NCI-H128 (cell line): ENCODE results near the gene ATP6V1B1.
"Not testable (repeated sequence)": the region's sequence is repeated elsewhere in the genome, so short reads cannot be mapped to it uniquely, and the experiment has no call there.

Experiments used
- DNase-seq: peaks from one replicate; lab custom pipeline; 2025; ENCODE audit not compliant: unreplicated experiment; lab: John Stamatoyannopoulos, UW

The ATP6V1B1 gene

DNA sequence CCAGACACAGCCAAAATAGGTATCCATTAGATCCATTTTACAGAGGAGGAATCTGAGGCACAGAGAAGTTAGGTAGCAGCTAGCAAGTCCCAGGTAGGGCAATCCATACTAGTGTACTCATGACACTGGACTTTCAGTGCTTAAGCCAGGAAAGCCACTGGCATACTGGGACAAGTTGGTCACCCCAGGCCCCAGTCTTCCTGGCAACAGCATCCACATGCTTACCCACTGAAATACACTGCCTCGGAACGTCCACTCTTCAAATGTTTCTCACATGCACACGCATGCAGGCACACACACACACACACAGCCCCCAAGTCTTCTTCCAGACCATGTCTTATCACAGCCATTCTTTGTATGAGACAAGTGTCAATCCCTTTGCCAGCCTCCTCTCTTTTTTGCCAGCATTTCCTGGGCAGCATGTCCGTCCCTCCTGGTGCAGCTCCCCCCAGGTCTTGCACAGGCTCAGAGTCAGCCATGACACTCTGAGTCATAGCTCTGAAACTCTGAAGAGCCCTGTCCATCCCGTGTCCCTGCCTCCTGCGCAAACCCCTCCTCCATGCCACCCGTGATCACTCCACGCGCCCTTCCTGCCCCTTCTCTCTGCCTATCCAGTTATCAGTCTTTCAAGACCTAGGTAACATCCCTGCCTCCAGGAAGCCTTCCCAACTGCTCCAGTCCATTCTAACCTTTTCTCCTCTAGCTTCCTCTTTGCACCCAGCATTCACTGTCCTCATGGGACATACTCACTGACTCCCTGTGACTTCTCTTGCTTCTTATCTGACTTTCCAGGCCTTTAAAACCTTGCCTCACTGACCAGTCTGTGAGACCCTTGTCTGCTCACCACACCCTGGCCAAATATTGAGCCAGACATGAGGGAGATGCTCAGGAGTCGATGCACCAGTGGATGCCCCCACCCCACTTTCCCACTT is 69.8 kb downstream of the ATP6V1B1 start:
- no peak for DNase-seq

DNA sequence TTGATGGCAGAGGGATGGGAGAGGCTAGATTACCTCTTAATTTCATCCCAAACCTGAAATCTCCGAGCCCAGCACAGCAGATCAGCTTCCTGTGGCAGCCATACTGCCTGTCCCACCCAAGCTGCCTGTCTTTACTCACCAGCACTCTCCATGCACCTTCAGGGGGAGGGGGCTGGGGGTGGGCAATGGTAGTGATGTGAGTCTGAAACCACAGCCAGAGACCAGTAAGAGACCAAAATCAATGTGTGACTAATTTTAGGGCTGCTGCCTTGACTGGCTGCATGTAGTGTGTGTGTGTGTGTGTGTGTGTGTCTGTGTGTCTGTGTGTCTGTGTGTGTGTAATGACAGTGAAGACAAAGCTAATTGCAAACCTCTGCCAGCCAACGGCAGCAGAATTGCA is 70.6 kb downstream of the ATP6V1B1 start:
- DNase-seq = no peak

DNA sequence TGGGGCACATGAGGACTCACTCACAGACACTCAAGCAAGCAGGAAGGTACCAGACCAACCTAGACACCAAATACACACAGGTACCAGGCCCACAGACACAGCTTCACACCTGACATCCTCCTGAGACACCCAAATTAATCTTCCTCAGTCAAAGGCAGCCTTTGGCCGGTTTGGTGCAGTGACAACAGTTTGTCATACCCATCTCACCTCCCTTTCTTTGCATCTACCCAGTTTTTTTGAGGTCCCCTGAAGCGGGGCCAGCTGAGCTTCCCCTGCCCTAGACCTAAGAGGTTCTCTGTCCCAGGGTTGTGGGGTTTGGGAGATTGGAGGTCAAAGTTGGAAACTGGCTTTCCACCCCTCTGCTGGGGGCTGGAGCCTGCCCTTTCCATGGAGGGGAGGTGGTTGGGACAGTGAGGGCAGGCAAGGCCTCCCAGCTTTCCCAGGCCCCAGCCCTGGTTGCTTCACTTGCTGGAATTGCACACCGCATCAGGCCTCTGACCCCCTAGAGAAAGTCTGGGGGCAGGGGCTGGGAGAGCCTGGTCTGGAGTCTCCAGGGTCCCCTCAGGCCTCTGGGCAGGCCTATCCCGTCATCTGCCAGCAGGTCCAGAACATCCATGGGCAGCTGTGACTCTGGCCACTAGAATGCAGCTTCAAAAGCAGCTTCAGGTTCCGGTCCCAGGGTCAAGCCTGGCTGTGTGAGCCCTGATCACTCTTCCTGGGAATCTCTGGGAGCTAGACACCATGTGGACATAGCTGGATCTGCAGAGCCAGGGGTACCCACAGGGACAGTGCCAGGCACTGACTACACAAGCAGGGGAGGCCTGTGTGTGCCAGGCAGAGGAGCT is 71.5 kb downstream of the ATP6V1B1 start:
- no peak for DNase-seq

DNA sequence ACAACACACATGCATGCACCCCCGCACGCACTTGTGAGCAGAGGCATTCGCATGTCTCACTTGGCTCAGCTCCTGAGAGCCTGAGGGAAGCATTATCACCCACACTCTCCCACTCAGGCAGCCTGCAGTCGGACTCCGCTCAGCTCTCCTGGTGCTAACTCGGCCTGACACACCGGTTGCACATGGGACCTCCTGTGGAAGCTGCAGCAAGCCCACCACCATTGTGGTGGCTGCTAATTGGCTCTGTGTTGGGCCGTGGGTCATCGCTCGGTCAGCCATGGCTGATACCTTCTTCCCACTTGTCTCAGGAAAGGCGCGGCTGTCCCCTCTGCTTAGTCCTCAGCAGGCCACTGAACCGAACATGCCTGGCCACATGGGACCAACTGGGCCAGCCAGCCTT is 72.6 kb downstream of the ATP6V1B1 start:
- no peak for DNase-seq

DNA sequence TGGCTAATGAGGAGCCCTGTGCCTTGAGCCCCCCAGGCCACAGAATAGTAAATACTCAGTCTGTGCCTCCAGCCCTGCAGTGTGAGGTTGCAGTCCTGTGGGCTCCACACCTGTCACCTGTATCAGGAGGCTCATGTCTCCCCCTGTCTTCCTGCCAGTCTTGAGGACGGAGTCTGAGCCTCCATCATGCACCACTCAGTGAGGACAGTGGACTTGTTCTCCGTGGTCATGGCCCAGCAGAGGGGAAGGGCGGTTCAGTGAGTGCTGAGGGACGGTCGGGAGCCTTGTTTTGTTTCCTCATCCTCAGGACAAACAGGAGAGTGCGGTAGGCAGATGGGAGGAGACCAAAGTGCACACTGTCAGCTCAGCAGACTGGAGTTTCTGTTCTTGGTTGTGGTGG is 76.1 kb downstream of the ATP6V1B1 start:
- DNase-seq = not testable (repeated sequence)
